CD4-positive, alpha-beta memory T cell (primary cell): ENCODE measurements around the gene PPM1J. TPM values are rescaled to one million over a fixed set of nuclear protein-coding genes. Genes with fewer than 3 reads are reported as not detected.

Experiments used
- CTCF ChIA-PET: fragments of 350-600 bp; sonication (Branson Sonifier 250); formaldehyde crosslinking; loops from one replicate; lab custom pipeline; 2021; ENCODE audit warnings: inconsistent platforms; ENCODE audit not compliant: partially characterized antibody; lab: Charles Lee
- POLR2A ChIA-PET: fragments of 350-600 bp; sonication (Branson Sonifier 250); formaldehyde crosslinking; loops from one replicate; lab custom pipeline; 2021; ENCODE audit not compliant: partially characterized antibody; lab: Charles Lee
- DNase-seq, 5 donors: peaks; one replicate each; pipeline versions ENCODE4 v3.0.0 to v3.0.0-alpha.2; 2020 to 2022; ENCODE audit warnings: mixed read lengths in 1 of 5
- H3K27ac ChIP-seq: one replicate; pipeline ENCODE4 v1.7.0; 2013; ENCODE audit warnings: low read depth, low read length
- H3K27me3 ChIP-seq: 2 replicates; pipeline ENCODE4 v1.7.0; 2013; ENCODE audit warnings: mild to moderate bottlenecking, low read length, moderate library complexity; ENCODE audit not compliant: insufficient read depth
- H3K36me3 ChIP-seq: 2 replicates; pipeline ENCODE4 v1.7.0; 2013; ENCODE audit warnings: mild to moderate bottlenecking, low read length, moderate library complexity; ENCODE audit not compliant: insufficient read depth
- H3K4me1 ChIP-seq: 2 replicates; pipeline ENCODE4 v1.7.0; 2013; ENCODE audit warnings: mild to moderate bottlenecking, low read length, moderate library complexity; ENCODE audit not compliant: insufficient read depth
- H3K4me3 ChIP-seq, 2 donors: one replicate each; pipeline ENCODE4 v1.7.0; 2013; ENCODE audit warnings: low read length in 2 of 2, mild to moderate bottlenecking in 1 of 2
- H3K9me3 ChIP-seq, 2 donors: one replicate each; pipeline ENCODE4 v1.7.0; 2013; ENCODE audit warnings: low read length in 2 of 2, control low read depth in 1 of 2; ENCODE audit not compliant: control insufficient read depth in 1 of 2
- H3K27ac Mint-ChIP-seq, 7 donors: one replicate each; pipeline ENCODE4 v1.8.0; 2020 to 2021; ENCODE audit warnings: mixed read lengths in 7 of 7, mild to moderate bottlenecking in 6 of 7, inconsistent platforms in 3 of 7, moderate library complexity in 3 of 7
- H3K27me3 Mint-ChIP-seq, 2 donors: one replicate each; pipeline ENCODE4 v1.8.0; 2020 to 2021; ENCODE audit warnings: mixed read lengths in 2 of 2
- H3K36me3 Mint-ChIP-seq, 2 donors: one replicate each; pipeline ENCODE4 v1.8.0; 2020 to 2021; ENCODE audit warnings: mixed read lengths in 2 of 2, inconsistent platforms in 1 of 2, mild to moderate bottlenecking in 1 of 2
- H3K4me1 Mint-ChIP-seq, 4 donors: one replicate each; pipeline ENCODE4 v1.8.0; 2020 to 2021; ENCODE audit warnings: mixed read lengths in 4 of 4, mild to moderate bottlenecking in 1 of 4
- H3K4me3 Mint-ChIP-seq, 8 donors: one replicate each; pipeline ENCODE4 v1.8.0; 2020 to 2021; ENCODE audit warnings: mixed read lengths in 8 of 8, mild to moderate bottlenecking in 7 of 8, moderate library complexity in 6 of 8, inconsistent platforms in 3 of 8
- H3K9me3 Mint-ChIP-seq, 8 donors: one replicate each; pipeline ENCODE4 v1.8.0; 2020 to 2021; ENCODE audit warnings: mixed read lengths in 8 of 8, mild to moderate bottlenecking in 5 of 8, inconsistent platforms in 3 of 8, moderate library complexity in 1 of 8
- intact Hi-C: fragments of 100-400 bp; cut with micrococcal nuclease; formaldehyde crosslinking; loops from one replicate; pipeline ENCODE4 v1.15.1; 2023
- polyA plus RNA-seq, 2 donors: library from polyadenylated mRNA; unstranded; fragments of 300-500 nt; fragmentation: Illumina TruSeq; gene quantifications; one replicate each; pipeline ENCODE4 v1.2.3, GENCODE V29; 2021
- total RNA-seq, 2 experiments: library from RNA; stranded (reverse); gene quantifications; one replicate each; pipeline ENCODE4 v1.2.3, GENCODE V29; 2021

Gene PPM1J
- total and polyA plus RNA-seq, 4 experiments from 2014 or later, result 0.13 to 0.76 TPM; not detected in 2

DNA sequence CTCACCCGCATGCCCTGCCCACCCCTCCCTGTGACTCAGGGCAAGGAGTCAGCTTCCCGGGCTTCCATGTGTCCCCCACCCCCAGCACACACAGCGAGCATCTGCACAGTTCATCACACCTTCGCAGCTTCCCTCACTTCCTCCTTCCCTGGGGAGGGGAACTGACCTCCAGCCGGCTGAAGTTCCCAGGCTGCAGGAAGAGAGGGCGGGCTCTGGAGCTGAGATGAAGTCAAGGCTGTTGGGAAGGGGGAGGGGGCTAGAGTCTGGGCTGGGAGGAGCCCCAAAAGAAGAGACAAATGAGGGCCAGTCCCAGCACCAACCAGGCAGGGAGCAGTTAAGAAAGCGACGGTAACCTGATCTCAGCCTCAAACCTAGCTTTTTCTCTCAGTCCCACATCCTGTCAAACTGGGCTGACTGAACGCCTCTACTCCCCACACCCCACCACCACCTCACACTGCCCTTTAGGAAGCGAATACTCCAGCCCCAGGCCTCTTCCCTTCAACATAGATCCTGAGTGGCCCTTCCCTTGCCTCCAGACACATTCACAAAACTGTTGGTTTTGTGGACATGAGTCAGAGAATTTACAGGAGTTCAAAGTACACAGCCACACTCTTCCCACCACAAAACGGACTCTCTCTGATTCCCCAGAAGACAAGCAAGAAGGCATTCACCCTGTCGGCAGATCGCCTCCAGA, 10.1 kb downstream of the PPM1J start:
- Histone ChIP-seq H3K9me3 (no peaks in the 10 kb centered on the region), H3K27me3 (no peaks in the 10 kb centered on the region), H3K4me3 (peak overlapping the region; percentile 26 to 29), H3K27ac (peak overlapping the region; percentile 49), H3K36me3 (no peaks in the 10 kb centered on the region), H3K4me1 (peaks cover 51% of the 10 kb centered on the region)
- H3K27me3 Mint-ChIP-seq, result no peaks in the 10 kb centered on the region
- H3K27ac Mint-ChIP-seq, result peak overlapping the region; percentile 77 to 93 (median 91)
- intact Hi-C loops, result loop anchor here (2.0 kb wide), 1 partner anchor 30 kb away; the partner anchor contains the start of gene MOV10
- DNase-seq, result peak; percentile 45 to 60 (median 52)
- POLR2A ChIA-PET, result interaction anchor here (0.9 to 6.3 kb wide), 6 partner anchors 10 to 1800 kb away, joined by 3 to 44 read pairs (median 14); partner anchors contain the start of genes CAPZA1, MOV10, PPM1J and ST7L
- CTCF ChIA-PET, result interaction anchor here (1.2 to 4.6 kb wide), 6 partner anchors 11 to 368 kb away, joined by 5 to 54 read pairs (median 12); partner anchors contain the start of genes LRIG2, MOV10 and PPM1J
- no peaks in the 10 kb centered on the region for H3K9me3 Mint-ChIP-seq
- peak overlapping the region; percentile 64 to 88 (median 84) for H3K4me3 Mint-ChIP-seq
- H3K36me3 Mint-ChIP-seq, result peaks cover 0 to 12% of the 10 kb centered on the region in 2 donors
- peaks cover 35 to 73% (median 52%) of the 10 kb centered on the region in 4 donors for H3K4me1 Mint-ChIP-seq

GRCh38 chr1:112704391-112704933, 10.7 kb downstream of the PPM1J start:
- Mint-ChIP-seq H3K27me3 (no peaks in the 10 kb centered on the region), H3K9me3 (no peaks in the 10 kb centered on the region), H3K4me3 (peak overlapping the region; percentile 64 to 88 (median 84)), H3K4me1 (peaks cover 35 to 77% (median 56%) of the 10 kb centered on the region in 4 donors), H3K36me3 (peaks cover 3 to 18% of the 10 kb centered on the region in 2 donors), H3K27ac (peak overlapping the region; percentile 77 to 93 (median 84))
- H3K36me3 ChIP-seq, result no peaks in the 10 kb centered on the region
- no peaks in the 10 kb centered on the region for H3K9me3 ChIP-seq
- DNase-seq, result no peak
- CTCF ChIA-PET, result interaction anchor here (0.6 to 4.6 kb wide), 7 partner anchors 12 to 368 kb away, joined by 4 to 54 read pairs (median 7); partner anchors contain the start of genes LRIG2, MOV10 and PPM1J
- intact Hi-C loops, result loop anchor here (2.0 kb wide), 1 partner anchor 30 kb away; the partner anchor contains the start of gene MOV10
- no peaks in the 10 kb centered on the region for H3K27me3 ChIP-seq
- POLR2A ChIA-PET, result interaction anchor here (0.9 to 6.3 kb wide), 6 partner anchors 10 to 1800 kb away, joined by 3 to 44 read pairs (median 14); partner anchors contain the start of genes CAPZA1, MOV10, PPM1J and ST7L
- peaks cover 58% of the 10 kb centered on the region for H3K4me1 ChIP-seq
- peak overlapping the region; percentile 49 for H3K27ac ChIP-seq
- peak overlapping the region; percentile 26 to 29 for H3K4me3 ChIP-seq

- CTCF ChIA-PET, result interaction anchor here (0.6 to 4.6 kb wide), 6 partner anchors 13 to 369 kb away, joined by 4 to 54 read pairs (median 11); partner anchors contain the start of genes LRIG2 and PPM1J
- Histone ChIP-seq H3K4me1 (peaks cover 60% of the 10 kb centered on the region), H3K27me3 (no peaks in the 10 kb centered on the region), H3K9me3 (no peaks in the 10 kb centered on the region), H3K36me3 (peaks cover under 1% of the 10 kb centered on the region), H3K4me3 (no peak overlapping the region), H3K27ac (no peak overlapping the region)
- peak overlapping the region in 6 of 7 donors; percentile 9 to 91 (median 72) for H3K27ac Mint-ChIP-seq
- no peaks in the 10 kb centered on the region for H3K27me3 Mint-ChIP-seq
- peaks cover 35 to 80% (median 59%) of the 10 kb centered on the region in 4 donors for H3K4me1 Mint-ChIP-seq
- H3K4me3 Mint-ChIP-seq, result peak overlapping the region in 1 of 8 donors; percentile 87
- POLR2A ChIA-PET, result interaction anchor here (1.3 to 6.3 kb wide), 4 partner anchors 11 to 85 kb away, joined by 3 to 44 read pairs (median 27); partner anchors contain the start of genes CAPZA1, MOV10, PPM1J and ST7L
- no peak for DNase-seq
- peaks cover 11 to 25% of the 10 kb centered on the region in 2 donors for H3K36me3 Mint-ChIP-seq
- no peaks in the 10 kb centered on the region for H3K9me3 Mint-ChIP-seq
- intact Hi-C loops, result loop anchor here (2.0 kb wide), 1 partner anchor 29 kb away; the partner anchor contains the start of gene MOV10
These were observed 11.4 kb downstream of the PPM1J start for GRCh38 chr1:112703706-112704105.

- Histone ChIP-seq H3K9me3 (no peaks in the 10 kb centered on the region), H3K27ac (no peak overlapping the region), H3K27me3 (no peaks in the 10 kb centered on the region), H3K36me3 (peaks cover 11% of the 10 kb centered on the region), H3K4me1 (peaks cover 61% of the 10 kb centered on the region), H3K4me3 (no peak overlapping the region)
- H3K27me3 Mint-ChIP-seq, result no peaks in the 10 kb centered on the region
- no peak for DNase-seq
- intact Hi-C loops, result no loop called here
- ChIA-PET POLR2A (interaction anchor here (1.3 to 6.3 kb wide), 5 partner anchors 12 to 84 kb away, joined by 3 to 44 read pairs (median 23); partner anchors contain the start of genes CAPZA1, MOV10, PPM1J and ST7L), CTCF (interaction anchor here (1.6 to 4.6 kb wide), 2 partner anchors 14 to 311 kb away, joined by 6 to 54 read pairs; partner anchors contain the start of gene PPM1J)
- no peaks in the 10 kb centered on the region for H3K9me3 Mint-ChIP-seq
- H3K27ac Mint-ChIP-seq, result peak overlapping the region; percentile 52 to 92 (median 83)
- peaks cover 33 to 77% (median 59%) of the 10 kb centered on the region in 4 donors for H3K4me1 Mint-ChIP-seq
- H3K4me3 Mint-ChIP-seq, result no peak overlapping the region
- peaks cover 13 to 35% of the 10 kb centered on the region in 2 donors for H3K36me3 Mint-ChIP-seq
These were observed 12.5 kb downstream of the PPM1J start for GRCh38 chr1:112702420-112703261.

DNA sequence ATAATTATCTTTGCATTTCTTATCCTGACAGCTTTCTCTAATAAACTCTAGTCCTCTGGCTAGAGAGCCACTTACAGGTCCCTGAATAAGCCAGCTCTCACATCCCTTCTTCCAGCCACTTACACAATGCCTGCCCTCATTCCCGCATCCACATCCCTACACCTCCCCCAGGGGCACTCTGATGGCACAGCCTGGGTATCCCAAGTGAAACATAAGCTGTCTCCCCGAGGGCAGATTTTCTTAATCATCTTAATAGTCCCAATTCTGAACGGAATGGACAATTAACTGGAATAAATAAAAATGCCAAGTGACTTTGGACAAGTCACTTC, 13.1 kb downstream of the PPM1J start:
- H3K36me3 ChIP-seq, result peaks cover 14% of the 10 kb centered on the region
- H3K27me3 ChIP-seq, result no peaks in the 10 kb centered on the region
- ChIA-PET POLR2A (interaction anchor here (1.4 to 6.3 kb wide), 3 partner anchors 13 to 83 kb away, joined by 4 to 44 read pairs (median 31); partner anchors contain the start of genes CAPZA1, MOV10, PPM1J and ST7L), CTCF (interaction anchor here (1.6 to 4.6 kb wide), 2 partner anchors 15 to 311 kb away, joined by 6 to 54 read pairs; partner anchors contain the start of gene PPM1J)
- Mint-ChIP-seq H3K27ac (peak overlapping the region; percentile 10 to 92 (median 83)), H3K27me3 (no peaks in the 10 kb centered on the region), H3K9me3 (no peaks in the 10 kb centered on the region), H3K4me1 (peaks cover 33 to 74% (median 56%) of the 10 kb centered on the region in 4 donors), H3K4me3 (peak overlapping the region in 4 of 8 donors; percentile 7 to 27 (median 22)), H3K36me3 (peaks cover 13 to 41% of the 10 kb centered on the region in 2 donors)
- H3K4me1 ChIP-seq, result peaks cover 60% of the 10 kb centered on the region
- H3K27ac ChIP-seq, result no peak overlapping the region
- no peaks in the 10 kb centered on the region for H3K9me3 ChIP-seq
- H3K4me3 ChIP-seq, result no peak overlapping the region
- DNase-seq, result no peak
- intact Hi-C loops, result no loop called here
